ENCODE measurements around the gene ARHGEF28. TPM values are rescaled to one million over a fixed set of nuclear protein-coding genes. Genes with fewer than 3 reads are reported as not detected.

Gene ARHGEF28
- total and polyA plus RNA-seq, 2 of the 13 experiments (the other 11 are each of a cell fraction or from before 2014, with no cell fraction given), result 17.4 to 34.1 TPM

DNA sequence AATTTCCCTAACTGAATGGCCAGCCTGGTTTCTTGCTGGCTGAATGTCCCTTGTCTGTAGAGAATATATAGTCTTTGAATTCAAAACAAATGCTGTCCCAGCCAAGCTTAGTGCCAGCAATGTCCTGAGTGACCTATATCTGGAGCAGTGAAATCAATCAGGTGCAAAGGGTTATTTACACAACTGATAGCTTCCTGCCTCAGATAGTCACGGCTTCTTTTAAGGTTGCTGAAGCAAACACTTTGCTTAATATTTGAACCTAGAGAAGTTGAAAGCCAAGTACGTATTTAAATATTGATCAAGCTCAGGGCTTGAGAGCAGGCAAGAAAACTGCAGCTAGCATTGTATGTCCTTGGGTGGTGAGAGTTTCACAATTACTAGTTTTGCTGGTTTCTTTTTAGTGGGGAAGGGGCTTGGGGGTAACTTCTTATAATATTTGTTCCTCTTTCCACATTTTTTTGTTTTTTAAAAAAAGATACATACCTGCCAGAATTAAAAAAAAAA lies 2.0 kb upstream of the ARHGEF28 start (continued):
- TF ChIP-seq FOXM1 (CRISPR knock-in tag; IDR thresholded peaks at IDR 0.05) (no peak), KLF15 (CRISPR knock-in tag; IDR thresholded peaks at IDR 0.05; ENCODE audit: borderline replicate concordance) (peak; percentile 38; the same call in 1 of the 2 replicates), MIER3 (CRISPR knock-in tag; IDR thresholded peaks at IDR 0.05; ENCODE audit: borderline replicate concordance) (peak; percentile 73; the same call in 1 of the 2 replicates), RAD51 (IDR thresholded peaks at IDR 0.05; ENCODE audit: borderline replicate concordance) (no peak), MTF2 (CRISPR knock-in tag; IDR thresholded peaks at IDR 0.05; ENCODE audit: borderline replicate concordance) (no peak), ETV6 (CRISPR knock-in tag; conservative IDR thresholded peaks at IDR 0.05) (no peak), ZIK1 (CRISPR knock-in tag; IDR thresholded peaks at IDR 0.05; ENCODE audit: borderline replicate concordance, low read depth) (no peak), SCMH1 (CRISPR knock-in tag; IDR thresholded peaks at IDR 0.05; ENCODE audit: borderline replicate concordance) (no peak), ZNF644 (CRISPR knock-in tag; IDR thresholded peaks at IDR 0.05; ENCODE audit: low read depth) (no peak), GATAD1 (CRISPR knock-in tag; IDR thresholded peaks at IDR 0.05) (peak; percentile 66), RXRB (CRISPR knock-in tag; IDR thresholded peaks at IDR 0.05; ENCODE audit: borderline replicate concordance) (peak; percentile 99), FOXA1 (IDR thresholded peaks at IDR 0.05) (peak; percentile 75), FOXA1 (CRISPR knock-in tag; IDR thresholded peaks at IDR 0.05) (peak; percentile 98), GATA4 (IDR thresholded peaks at IDR 0.05; ENCODE audit: borderline replicate concordance, low read depth) (peak; percentile 92; the same call in 1 of the 2 replicates), ZNF816 (CRISPR knock-in tag; IDR thresholded peaks at IDR 0.05; ENCODE audit: borderline replicate concordance) (peak; percentile 37; the same call in 1 of the 2 replicates), KDM4B (CRISPR knock-in tag; IDR thresholded peaks at IDR 0.05) (0 out of 2 replicates have a peak, but pooled peaks have one; percentile 52), MIER2 (CRISPR knock-in tag; IDR thresholded peaks at IDR 0.05) (peak; percentile 51; the same call in 1 of the 2 replicates), FOXK1 (CRISPR knock-in tag; IDR thresholded peaks at IDR 0.05; ENCODE audit: borderline replicate concordance, low read depth) (peak; percentile 91), YEATS4 (CRISPR knock-in tag; IDR thresholded peaks at IDR 0.05; ENCODE audit: borderline replicate concordance) (peak; percentile 72; the same call in 1 of the 2 replicates), JUND (CRISPR knock-in tag; IDR thresholded peaks at IDR 0.05) (0 out of 2 replicates have a peak, but pooled peaks have one; percentile 51), MATR3 (CRISPR knock-in tag; IDR thresholded peaks at IDR 0.05) (no peak), RAD21 (CRISPR knock-in tag; IDR thresholded peaks at IDR 0.05) (no peak), POLR2AphosphoS2 (IDR thresholded peaks at IDR 0.05; ENCODE audit: low read depth, low read length) (no peak), ZNF564 (CRISPR knock-in tag; IDR thresholded peaks at IDR 0.05) (no peak), ZFY (CRISPR knock-in tag; IDR thresholded peaks at IDR 0.05) (no peak)
- TF ChIP-seq, protein P1, sequence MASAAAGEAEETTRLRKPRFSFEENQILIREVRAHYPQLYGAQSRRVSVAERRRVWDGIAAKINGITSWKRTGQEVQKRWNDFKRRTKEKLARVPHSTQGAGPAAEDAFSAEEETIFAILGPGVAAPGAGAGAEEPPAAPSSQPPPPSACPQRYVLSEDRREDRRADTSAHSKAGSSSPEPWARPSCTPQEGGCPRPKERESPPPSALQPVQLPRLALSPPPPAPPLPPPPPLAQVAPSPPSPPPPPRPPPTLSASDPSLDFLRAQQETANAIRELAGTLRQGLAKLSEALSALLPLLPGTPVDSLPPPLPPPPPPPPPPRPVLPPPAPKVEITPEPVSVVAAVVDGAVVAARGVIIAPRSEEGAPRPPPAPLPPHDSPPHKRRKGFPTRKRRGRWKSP (CRISPR knock-in tag; IDR thresholded peaks at IDR 0.05), result peak; percentile 52; the same call in 1 of the 2 replicates
- TF ChIP-seq, protein P2, sequence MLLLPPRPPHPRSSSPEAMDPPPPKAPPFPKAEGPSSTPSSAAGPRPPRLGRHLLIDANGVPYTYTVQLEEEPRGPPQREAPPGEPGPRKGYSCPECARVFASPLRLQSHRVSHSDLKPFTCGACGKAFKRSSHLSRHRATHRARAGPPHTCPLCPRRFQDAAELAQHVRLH (CRISPR knock-in tag; IDR thresholded peaks at IDR 0.05; ENCODE audit: borderline replicate concordance, low read depth), result peak; percentile 89
- TF ChIP-seq, protein P3, sequence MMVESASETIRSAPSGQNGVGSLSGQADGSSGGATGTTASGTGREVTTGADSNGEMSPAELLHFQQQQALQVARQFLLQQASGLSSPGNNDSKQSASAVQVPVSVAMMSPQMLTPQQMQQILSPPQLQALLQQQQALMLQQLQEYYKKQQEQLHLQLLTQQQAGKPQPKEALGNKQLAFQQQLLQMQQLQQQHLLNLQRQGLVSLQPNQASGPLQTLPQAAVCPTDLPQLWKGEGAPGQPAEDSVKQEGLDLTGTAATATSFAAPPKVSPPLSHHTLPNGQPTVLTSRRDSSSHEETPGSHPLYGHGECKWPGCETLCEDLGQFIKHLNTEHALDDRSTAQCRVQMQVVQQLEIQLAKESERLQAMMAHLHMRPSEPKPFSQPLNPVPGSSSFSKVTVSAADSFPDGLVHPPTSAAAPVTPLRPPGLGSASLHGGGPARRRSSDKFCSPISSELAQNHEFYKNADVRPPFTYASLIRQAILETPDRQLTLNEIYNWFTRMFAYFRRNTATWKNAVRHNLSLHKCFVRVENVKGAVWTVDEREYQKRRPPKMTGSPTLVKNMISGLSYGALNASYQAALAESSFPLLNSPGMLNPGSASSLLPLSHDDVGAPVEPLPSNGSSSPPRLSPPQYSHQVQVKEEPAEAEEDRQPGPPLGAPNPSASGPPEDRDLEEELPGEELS (CRISPR knock-in tag; IDR thresholded peaks at IDR 0.05), result peak; percentile 97
- TF ChIP-seq, protein P4, sequence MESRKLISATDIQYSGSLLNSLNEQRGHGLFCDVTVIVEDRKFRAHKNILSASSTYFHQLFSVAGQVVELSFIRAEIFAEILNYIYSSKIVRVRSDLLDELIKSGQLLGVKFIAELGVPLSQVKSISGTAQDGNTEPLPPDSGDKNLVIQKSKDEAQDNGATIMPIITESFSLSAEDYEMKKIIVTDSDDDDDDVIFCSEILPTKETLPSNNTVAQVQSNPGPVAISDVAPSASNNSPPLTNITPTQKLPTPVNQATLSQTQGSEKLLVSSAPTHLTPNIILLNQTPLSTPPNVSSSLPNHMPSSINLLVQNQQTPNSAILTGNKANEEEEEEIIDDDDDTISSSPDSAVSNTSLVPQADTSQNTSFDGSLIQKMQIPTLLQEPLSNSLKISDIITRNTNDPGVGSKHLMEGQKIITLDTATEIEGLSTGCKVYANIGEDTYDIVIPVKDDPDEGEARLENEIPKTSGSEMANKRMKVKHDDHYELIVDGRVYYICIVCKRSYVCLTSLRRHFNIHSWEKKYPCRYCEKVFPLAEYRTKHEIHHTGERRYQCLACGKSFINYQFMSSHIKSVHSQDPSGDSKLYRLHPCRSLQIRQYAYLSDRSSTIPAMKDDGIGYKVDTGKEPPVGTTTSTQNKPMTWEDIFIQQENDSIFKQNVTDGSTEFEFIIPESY (CRISPR knock-in tag; IDR thresholded peaks at IDR 0.05), result no peak
